ENCODE measurements around the gene SLC11A2.
"Not testable (repeated sequence)": the region's sequence is repeated elsewhere in the genome, so short reads cannot be mapped to it uniquely, and the experiment has no call there.

Gene SLC11A2

GRCh38 chr12:51017452-51017851 lies 8.7 kb downstream of the SLC11A2 start:
- Histone ChIP-seq H3K9me3 (no peaks in the 10 kb centered on the region), H3K36me3 (replicated peaks) (no peaks in the 10 kb centered on the region), H3K27me3 (ENCODE audit: low read depth) (no peaks in the 10 kb centered on the region), H3K4me1 (peaks cover 13% of the 10 kb centered on the region), H3K4me3 (no peak overlapping the region)
- in situ Hi-C loops (cut with MboI; ENCODE audit: low sequenced_read_pairs), result no loop called here
- no peak for DNase-seq (ENCODE audit: low spot score in 2 of 2)

GRCh38 chr12:51014467-51014866 lies 11.7 kb downstream of the SLC11A2 start:
- peak in 1 of 2 experiments; percentile 35 for DNase-seq (ENCODE audit: low spot score in 2 of 2)
- H3K27me3 ChIP-seq (ENCODE audit: low read depth); H3K36me3 ChIP-seq (replicated peaks); H3K9me3 ChIP-seq; in situ Hi-C loops (cut with MboI; ENCODE audit: low sequenced_read_pairs); H3K4me3 ChIP-seq: not testable (repeated sequence)
- peaks cover 24% of the 10 kb centered on the region for H3K4me1 ChIP-seq

GRCh38 chr12:51013441-51013840 lies 12.7 kb downstream of the SLC11A2 start:
- Histone ChIP-seq H3K4me1 (peaks cover 33% of the 10 kb centered on the region), H3K4me3 (no peak overlapping the region), H3K27me3 (ENCODE audit: low read depth) (no peaks in the 10 kb centered on the region), H3K9me3 (no peaks in the 10 kb centered on the region), H3K36me3 (replicated peaks) (peaks cover under 1% of the 10 kb centered on the region)
- in situ Hi-C loops (cut with MboI; ENCODE audit: low sequenced_read_pairs), result no loop called here
- DNase-seq (ENCODE audit: low spot score in 2 of 2), result no peak

GRCh38 chr12:51012570-51013236 lies 13.5 kb downstream of the SLC11A2 start:
- H3K4me3 ChIP-seq, result no peak overlapping the region
- peaks cover 8% of the 10 kb centered on the region for H3K36me3 ChIP-seq (replicated peaks)
- in situ Hi-C loops (cut with MboI; ENCODE audit: low sequenced_read_pairs), result no loop called here
- H3K27me3 ChIP-seq (ENCODE audit: low read depth), result no peaks in the 10 kb centered on the region
- H3K9me3 ChIP-seq, result no peaks in the 10 kb centered on the region
- H3K4me1 ChIP-seq, result peaks cover 33% of the 10 kb centered on the region
- no peak for DNase-seq (ENCODE audit: low spot score in 2 of 2)

GRCh38 chr12:51011955-51012354 lies 14.2 kb downstream of the SLC11A2 start:
- in situ Hi-C loops (cut with MboI; ENCODE audit: low sequenced_read_pairs), result no loop called here
- Histone ChIP-seq H3K27me3 (ENCODE audit: low read depth) (no peaks in the 10 kb centered on the region), H3K36me3 (replicated peaks) (peaks cover 15% of the 10 kb centered on the region), H3K9me3 (no peaks in the 10 kb centered on the region), H3K4me1 (peaks cover 33% of the 10 kb centered on the region), H3K4me3 (no peak overlapping the region)
- peak; percentile 34 to 79 for DNase-seq (ENCODE audit: low spot score in 2 of 2)

GRCh38 chr12:51009056-51009440 lies 17.1 kb downstream of the SLC11A2 start:
- Histone ChIP-seq H3K4me3 (no peak overlapping the region), H3K36me3 (replicated peaks) (peaks cover 41% of the 10 kb centered on the region), H3K27me3 (ENCODE audit: low read depth) (no peaks in the 10 kb centered on the region), H3K4me1 (peaks cover 29% of the 10 kb centered on the region), H3K9me3 (no peaks in the 10 kb centered on the region; the same call in 1 of the 2 replicates)
- in situ Hi-C loops (cut with MboI; ENCODE audit: low sequenced_read_pairs), result no loop called here
- peak in 1 of 2 experiments; percentile 36 for DNase-seq (ENCODE audit: low spot score in 2 of 2)

GRCh38 chr12:51008329-51009055 lies 17.7 kb downstream of the SLC11A2 start:
- H3K9me3 ChIP-seq, result no peaks in the 10 kb centered on the region; the same call in 1 of the 2 replicates
- H3K27me3 ChIP-seq (ENCODE audit: low read depth), result no peaks in the 10 kb centered on the region
- in situ Hi-C loops (cut with MboI; ENCODE audit: low sequenced_read_pairs), result no loop called here
- H3K36me3 ChIP-seq (replicated peaks), result peaks cover 41% of the 10 kb centered on the region
- H3K4me1 ChIP-seq, result peaks cover 28% of the 10 kb centered on the region
- no peak overlapping the region for H3K4me3 ChIP-seq
- peak in 1 of 2 experiments; percentile 24 for DNase-seq (ENCODE audit: low spot score in 2 of 2)

- no peaks in the 10 kb centered on the region for H3K27me3 ChIP-seq (ENCODE audit: low read depth)
- H3K4me3 ChIP-seq, result no peak overlapping the region
- DNase-seq (ENCODE audit: low spot score in 2 of 2), result no peak
- in situ Hi-C loops (cut with MboI; ENCODE audit: low sequenced_read_pairs), result no loop called here
- no peaks in the 10 kb centered on the region; the same call in 1 of the 2 replicates for H3K9me3 ChIP-seq
- peaks cover 41% of the 10 kb centered on the region for H3K36me3 ChIP-seq (replicated peaks)
- peaks cover 18% of the 10 kb centered on the region for H3K4me1 ChIP-seq
Measured at GRCh38 chr12:51005671-51006070, 20.5 kb downstream of the SLC11A2 start.

GRCh38 chr12:51005030-51005429 lies 21.2 kb downstream of the SLC11A2 start:
- in situ Hi-C loops (cut with MboI; ENCODE audit: low sequenced_read_pairs), result no loop called here
- Histone ChIP-seq H3K4me3 (no peak overlapping the region), H3K4me1 (peaks cover 14% of the 10 kb centered on the region), H3K9me3 (no peaks in the 10 kb centered on the region; the same call in 1 of the 2 replicates), H3K36me3 (replicated peaks) (peaks cover 45% of the 10 kb centered on the region), H3K27me3 (ENCODE audit: low read depth) (no peaks in the 10 kb centered on the region)
- no peak for DNase-seq (ENCODE audit: low spot score in 2 of 2)

- no peaks in the 10 kb centered on the region; the same call in 1 of the 2 replicates for H3K9me3 ChIP-seq
- in situ Hi-C loops (cut with MboI; ENCODE audit: low sequenced_read_pairs), result no loop called here
- no peaks in the 10 kb centered on the region for H3K27me3 ChIP-seq (ENCODE audit: low read depth)
- DNase-seq (ENCODE audit: low spot score in 2 of 2), result no peak
- H3K4me1 ChIP-seq, result peaks cover 9% of the 10 kb centered on the region
- no peak overlapping the region for H3K4me3 ChIP-seq
- H3K36me3 ChIP-seq (replicated peaks), result peaks cover 48% of the 10 kb centered on the region
Measured at GRCh38 chr12:51004504-51004903, 21.7 kb downstream of the SLC11A2 start.

- Histone ChIP-seq H3K4me3 (no peak overlapping the region), H3K4me1 (no peaks in the 10 kb centered on the region), H3K27me3 (ENCODE audit: low read depth) (no peaks in the 10 kb centered on the region), H3K36me3 (replicated peaks) (peaks cover 48% of the 10 kb centered on the region), H3K9me3 (no peaks in the 10 kb centered on the region; the same call in 1 of the 2 replicates)
- in situ Hi-C loops (cut with MboI; ENCODE audit: low sequenced_read_pairs), result no loop called here
- DNase-seq (ENCODE audit: low spot score in 2 of 2), result no peak
Measured at GRCh38 chr12:51001799-51002198, 24.4 kb downstream of the SLC11A2 start.

- in situ Hi-C loops (cut with MboI; ENCODE audit: low sequenced_read_pairs), result no loop called here
- no peak overlapping the region for H3K4me3 ChIP-seq
- no peaks in the 10 kb centered on the region for H3K9me3 ChIP-seq
- H3K4me1 ChIP-seq, result no peaks in the 10 kb centered on the region
- no peak for DNase-seq (ENCODE audit: low spot score in 2 of 2)
- no peaks in the 10 kb centered on the region for H3K27me3 ChIP-seq (ENCODE audit: low read depth)
- peaks cover 47% of the 10 kb centered on the region for H3K36me3 ChIP-seq (replicated peaks)
Measured at GRCh38 chr12:51000245-51000644, 25.9 kb downstream of the SLC11A2 start.

GRCh38 chr12:50999093-50999492 lies 27.1 kb downstream of the SLC11A2 start:
- in situ Hi-C loops (cut with MboI; ENCODE audit: low sequenced_read_pairs), result loop anchor here (10.0 kb wide), 1 partner anchor 174 kb away; no protein-coding TSS in a partner anchor

GRCh38 chr12:50992819-50993218 lies 33.4 kb downstream of the SLC11A2 start:
- H3K36me3 ChIP-seq (replicated peaks), result peaks cover 74% of the 10 kb centered on the region
- H3K4me3 ChIP-seq, result no peak overlapping the region
- in situ Hi-C loops (cut with MboI; ENCODE audit: low sequenced_read_pairs), result loop anchor here (10.0 kb wide), 1 partner anchor 168 kb away; no protein-coding TSS in a partner anchor
- no peaks in the 10 kb centered on the region for H3K27me3 ChIP-seq (ENCODE audit: low read depth)
- no peak for DNase-seq (ENCODE audit: low spot score in 2 of 2)
- no peaks in the 10 kb centered on the region for H3K4me1 ChIP-seq
- no peaks in the 10 kb centered on the region for H3K9me3 ChIP-seq

More at GRCh38 chr12:50999093-50999492, 27.1 kb downstream of the SLC11A2 start:
- peaks cover 48% of the 10 kb centered on the region for H3K36me3 ChIP-seq (replicated peaks)
- no peak for DNase-seq (ENCODE audit: low spot score in 2 of 2)
- H3K9me3 ChIP-seq, result no peaks in the 10 kb centered on the region
- no peaks in the 10 kb centered on the region for H3K4me1 ChIP-seq
- no peak overlapping the region for H3K4me3 ChIP-seq
- no peaks in the 10 kb centered on the region for H3K27me3 ChIP-seq (ENCODE audit: low read depth)

Data from HAP-1 (cell line).